ENCODE measurements around the gene MPC2.
A peak's percentile ranks its signal among the peaks of the same experiment; 100 is the strongest.
"Not testable (repeated sequence)": the region's sequence is repeated elsewhere in the genome, so short reads cannot be mapped to it uniquely, and the experiment has no call there.

Gene MPC2

DNA sequence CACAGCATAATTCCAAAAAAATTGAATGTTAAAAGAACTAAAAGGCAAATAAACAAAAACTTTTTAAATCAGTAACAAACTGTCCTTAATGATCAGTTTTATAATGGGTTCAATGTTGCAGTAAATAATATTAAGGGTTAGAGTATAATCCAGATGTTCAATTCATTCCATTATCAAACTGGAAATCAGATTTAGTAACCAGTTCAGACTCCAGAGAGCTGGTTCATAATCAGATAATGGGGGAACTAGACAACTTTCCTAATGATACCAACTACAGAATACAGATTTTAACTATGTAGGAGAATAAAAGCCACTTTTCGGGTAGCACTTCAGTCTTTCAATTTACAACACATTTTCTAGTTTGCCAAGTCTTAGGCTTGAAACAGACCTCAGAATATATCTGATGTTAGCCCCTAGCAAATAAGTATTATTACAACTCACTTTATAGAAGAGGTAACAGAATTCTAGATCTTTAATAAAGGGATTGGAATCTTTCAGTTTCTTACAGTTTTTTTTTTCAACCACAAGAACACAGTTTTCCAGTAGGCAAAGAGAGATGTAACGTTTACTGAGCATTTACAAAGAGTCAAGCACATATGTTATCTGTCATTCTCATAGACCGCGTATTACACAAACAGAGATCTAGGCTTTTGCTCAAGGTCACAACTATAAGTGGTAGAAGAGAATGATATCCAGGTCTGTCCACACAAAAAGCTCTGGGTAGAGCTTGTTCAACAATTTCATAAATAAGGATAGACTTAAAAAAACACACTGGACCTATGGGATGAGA, 2.3 kb downstream of the MPC2 start:
- DNase-seq = peak in 1 of 2 experiments; percentile 43

DNA sequence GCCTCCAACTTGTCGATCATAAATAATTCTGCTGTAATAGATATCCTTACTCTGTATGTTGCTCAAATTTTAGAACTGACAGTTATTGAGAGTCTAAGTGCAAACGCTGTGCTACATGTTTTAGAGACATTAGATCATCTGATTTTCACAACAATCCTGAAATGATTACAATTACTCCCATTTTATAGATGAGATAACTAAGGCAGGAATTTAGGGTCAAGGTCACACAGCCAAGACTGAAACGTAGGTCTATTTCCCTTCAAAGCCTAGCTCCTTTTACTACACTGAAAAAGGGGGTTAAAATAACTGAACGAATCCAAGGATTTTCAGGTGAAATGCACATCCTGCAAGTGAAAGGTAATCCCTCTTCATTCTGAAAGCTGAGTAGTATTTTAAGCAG, 3.1 kb downstream of the MPC2 start:
- no peak for DNase-seq

DNA sequence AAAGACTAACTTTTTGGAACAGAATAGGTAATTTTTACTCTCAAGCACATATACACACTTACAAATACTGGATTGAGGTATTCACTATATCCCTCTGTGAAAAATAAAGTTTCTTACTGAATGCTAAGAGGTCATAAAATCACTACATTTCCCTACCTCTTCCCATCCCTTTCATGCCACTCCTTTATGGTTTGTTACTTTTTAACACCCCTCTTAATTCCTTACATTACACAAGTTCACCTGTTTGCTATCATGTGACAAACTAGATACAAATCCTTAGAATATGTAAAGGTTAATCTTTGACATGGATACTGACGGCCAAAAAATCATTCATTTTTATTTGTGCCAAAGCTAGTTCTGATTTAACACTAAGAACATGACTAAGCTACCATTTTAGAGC, 7.1 kb downstream of the MPC2 start:
- DNase-seq = no peak

DNA sequence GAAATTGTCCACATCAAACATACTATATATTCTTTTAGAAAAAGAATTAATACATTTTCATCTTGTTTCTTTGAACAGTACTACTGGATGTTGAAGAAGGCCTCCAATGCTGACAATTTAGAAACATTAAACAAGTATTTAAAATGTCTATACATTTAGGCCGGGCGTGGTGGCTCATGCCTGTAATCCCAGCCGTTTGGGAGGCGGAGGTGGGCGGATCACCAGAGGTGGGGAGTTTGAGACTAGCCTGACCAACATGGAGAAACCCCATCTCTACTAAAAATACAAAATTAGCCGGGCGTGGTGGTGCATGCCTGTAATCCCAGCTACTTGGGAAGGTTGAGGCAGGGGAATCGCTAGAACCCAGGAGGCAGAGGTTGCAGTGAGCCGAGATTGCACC, 8.0 kb downstream of the MPC2 start:
- not testable (repeated sequence) for DNase-seq

DNA sequence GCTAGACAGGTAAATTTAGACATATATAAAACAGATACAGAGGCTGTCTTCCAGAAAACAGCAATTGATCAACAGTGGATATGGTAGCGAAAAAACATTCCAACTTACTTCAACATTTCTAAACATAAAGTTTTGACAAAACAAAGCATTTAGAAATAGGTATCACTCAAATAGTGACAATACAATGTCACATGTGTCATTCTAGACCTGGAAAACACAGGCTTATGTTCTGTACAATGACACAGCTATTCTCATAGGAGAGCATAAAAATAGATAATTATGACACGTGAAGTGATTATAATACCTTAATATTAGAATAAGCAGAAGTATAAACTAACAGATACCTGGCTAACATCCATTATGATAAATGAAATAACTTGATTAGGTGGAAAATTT, 8.4 kb downstream of the MPC2 start:
- no peak for DNase-seq

DNA sequence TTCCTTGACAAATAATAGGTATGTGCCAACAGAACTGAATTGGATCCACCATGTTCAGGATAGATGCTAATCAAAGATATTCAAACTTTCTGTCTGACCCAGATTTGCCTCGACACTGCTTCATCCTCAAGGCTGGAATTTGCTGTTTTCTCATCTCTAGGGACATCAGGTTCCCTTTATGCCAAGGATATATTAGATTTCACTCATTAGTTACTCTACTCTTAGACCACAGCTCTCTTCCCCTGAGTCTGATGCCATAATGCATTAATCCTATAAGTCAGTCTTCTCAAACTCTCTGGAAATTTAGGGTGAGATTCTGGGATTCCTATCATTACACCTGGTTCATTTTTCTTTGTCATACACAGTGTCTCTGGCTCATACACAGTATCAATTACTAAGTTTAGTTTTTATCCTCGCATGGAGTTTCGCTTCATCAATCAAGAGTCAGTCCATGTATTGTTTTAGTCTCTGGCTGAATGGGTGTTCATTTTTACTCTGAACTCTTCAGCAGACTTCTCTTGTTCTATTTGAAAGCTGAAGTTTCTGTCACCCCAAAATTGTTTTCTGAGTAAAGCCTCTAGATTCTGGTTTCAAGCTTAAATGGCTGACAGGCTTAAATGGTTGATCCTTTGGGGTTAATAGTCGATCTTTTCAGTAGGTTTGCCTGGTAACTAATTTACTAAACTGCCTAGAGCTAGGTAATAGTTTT, 9.7 kb downstream of the MPC2 start:
- DNase-seq = no peak

DNA sequence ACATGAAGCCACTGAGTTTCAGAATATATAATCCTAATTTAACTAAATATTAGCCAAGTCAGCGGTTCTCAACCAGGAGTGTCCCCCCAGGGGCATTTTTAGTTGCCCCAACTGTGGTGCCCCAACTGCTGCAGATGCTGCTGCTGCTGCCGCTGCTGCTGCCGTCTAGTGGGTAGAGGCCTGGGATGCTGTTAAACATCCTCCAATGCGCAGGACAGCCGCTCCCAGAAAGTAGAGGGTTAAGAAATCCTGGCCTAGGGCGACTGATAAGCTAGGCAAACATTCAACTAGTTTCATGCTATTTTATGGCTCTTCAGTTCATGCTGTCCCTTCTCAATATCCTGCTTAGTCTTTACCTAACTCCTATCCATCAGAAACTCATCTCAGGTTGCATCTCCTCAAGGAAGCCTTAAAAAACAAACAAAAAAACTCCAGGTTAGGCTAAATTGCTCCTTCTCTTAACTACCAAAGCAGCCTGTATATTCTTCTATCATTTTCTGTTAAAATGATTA, 10.3 kb downstream of the MPC2 start:
- no peak for DNase-seq

DNA sequence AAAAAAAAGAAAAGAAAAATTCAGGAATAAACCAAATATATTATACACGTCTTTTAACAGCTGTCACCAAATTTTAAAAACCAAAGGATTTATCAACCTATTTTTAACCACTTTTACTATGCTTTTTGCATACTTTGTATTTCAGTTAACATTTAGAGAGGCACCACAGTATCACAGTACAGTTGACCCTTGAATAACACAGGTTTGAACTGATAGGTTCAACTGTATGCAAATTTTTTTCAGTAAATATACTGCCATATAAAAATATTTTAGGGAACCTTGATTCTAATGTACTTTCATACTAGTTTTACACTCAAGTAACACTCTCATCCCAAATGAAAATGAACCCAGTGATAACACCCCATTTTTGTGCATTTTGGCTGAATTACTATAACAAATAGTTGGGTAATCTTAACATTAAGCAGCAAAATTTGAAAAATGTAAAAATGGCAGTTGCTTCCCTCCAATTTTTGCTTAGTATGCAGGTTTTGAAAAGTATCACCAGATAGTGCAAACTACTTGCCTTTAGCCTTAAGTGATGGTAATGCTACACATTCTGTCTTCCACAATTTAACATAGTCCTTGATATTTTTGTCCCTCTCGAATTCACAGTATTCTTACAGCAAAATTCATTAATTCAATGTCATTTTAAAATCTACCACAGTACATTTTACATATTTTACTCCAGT, 12.2 kb downstream of the MPC2 start:
- DNase-seq = no peak

DNA sequence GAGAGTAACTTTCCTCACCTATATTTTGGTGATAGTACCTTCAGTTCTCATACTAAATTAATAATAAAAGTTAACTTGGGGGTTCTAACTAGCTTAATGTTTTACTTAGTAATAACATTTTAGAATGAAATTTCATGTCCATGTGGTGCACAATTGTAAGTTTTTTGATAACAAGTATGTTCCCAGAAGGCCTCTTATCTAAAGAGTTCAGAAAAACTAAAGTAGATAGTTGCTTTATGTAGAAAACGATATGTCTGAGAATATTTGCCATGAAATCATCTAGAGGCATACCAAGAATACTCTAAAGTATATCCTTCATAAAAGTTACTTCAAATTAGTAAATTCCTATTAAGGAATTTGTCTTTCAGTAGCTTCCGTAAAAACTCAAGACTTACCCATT, 12.8 kb downstream of the MPC2 start:
- DNase-seq = no peak

DNA sequence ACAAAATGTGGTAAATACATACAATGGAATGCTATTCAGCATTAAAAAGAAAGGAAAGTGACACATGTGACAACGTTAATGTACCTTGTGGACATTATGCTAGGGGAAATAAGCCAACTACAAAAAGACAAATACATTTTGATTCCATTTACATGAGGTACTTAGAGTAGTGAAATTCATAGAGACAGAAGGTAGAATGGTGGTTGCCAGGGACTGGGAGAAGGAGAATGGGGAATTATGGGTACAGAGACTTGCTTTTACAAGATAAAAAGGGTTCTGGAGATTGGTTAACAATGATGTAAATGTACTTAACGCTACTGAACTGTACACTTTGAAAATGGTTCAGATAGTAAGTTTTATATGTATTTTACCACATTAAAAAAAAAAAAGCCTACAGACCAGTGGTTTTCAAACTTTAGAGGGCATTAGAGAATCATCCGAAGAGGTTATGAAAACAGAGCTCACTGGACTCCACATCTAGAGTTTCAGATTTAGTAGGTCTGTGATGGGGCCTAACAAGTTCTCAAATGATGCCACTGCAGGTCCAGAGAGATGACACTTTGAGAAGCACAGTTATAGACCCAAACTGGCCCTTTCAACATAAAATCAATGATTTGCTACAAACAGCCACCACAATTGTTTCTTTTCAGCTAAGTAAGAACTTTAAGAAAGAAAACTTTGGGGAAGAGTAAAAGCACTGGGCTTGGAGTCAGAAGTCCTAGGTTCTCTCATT, 13.4 kb downstream of the MPC2 start:
- no peak for DNase-seq

DNA sequence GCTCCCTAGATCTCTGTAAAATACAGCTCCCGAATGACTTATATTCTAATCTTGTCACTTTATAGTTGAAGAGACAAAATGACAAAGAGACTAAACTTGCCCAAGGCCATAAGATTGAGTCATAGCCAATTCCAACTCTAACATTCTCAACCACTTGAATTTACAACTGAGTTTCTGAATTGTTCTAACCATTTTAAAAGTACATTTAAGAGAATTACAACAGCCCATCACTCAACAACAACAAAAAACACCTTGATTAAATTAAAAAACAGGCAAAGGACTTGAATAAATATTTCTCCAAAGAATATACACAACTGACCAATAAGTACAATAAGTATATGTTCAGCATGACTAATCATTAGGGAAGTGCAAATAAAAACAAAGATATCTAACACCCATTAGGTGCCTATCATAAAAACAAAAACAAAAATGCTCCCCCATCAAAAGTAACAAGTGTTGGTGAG, 14.2 kb downstream of the MPC2 start:
- DNase-seq = no peak

DNA sequence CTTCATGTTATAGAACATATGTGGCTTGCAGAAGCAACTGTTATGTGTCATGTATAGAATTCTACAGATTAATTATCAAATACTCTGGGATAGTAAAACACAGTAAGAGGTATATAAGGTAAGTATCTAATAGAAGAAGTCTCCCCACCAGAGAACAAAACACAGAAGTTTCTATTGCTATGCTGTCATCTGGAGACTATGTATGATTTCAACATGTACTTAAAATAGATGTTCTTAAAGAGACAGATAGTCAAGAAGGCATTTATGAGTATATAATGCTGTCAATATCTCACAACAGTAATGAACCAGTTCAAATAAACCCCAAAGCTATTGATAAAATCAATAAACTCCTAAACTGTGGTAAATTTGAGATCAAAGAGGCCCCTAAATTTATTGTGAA, 14.8 kb downstream of the MPC2 start:
- no peak for DNase-seq

DNA sequence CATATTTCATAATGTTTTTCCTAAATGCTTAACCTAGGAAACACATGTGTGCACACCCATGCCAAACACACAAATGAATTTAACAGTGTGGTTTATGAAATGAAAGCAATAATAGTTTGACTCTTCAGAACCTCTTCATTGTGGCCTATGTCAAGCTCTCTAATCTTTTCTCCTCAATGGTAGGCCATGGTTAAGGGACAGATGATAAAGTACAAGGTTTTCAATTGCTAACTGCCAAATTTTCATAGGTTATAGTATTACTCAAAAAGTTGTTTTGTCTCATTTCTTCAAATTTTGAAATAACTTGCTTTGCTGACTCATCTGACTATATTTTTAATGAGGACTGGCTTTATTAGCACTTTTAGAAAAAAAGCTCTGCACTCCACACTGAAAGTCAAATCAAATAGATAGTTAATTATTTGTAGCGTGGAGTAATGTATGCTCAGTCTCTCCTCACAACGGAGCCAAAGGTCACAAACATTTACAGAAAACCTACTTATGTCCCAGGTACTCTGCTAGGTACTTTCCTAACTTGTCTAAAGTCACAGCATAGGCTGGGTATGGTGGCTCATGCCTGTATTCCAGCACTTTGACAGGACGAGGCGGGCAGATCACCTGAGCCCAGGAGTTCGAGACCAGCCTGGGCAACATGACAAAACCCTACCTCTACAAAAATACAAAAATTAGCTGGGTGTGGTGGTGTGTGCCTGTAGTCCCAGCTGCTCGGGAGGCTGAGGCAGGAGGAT, 19.9 kb downstream of the MPC2 start:
- no peak for DNase-seq

DNA sequence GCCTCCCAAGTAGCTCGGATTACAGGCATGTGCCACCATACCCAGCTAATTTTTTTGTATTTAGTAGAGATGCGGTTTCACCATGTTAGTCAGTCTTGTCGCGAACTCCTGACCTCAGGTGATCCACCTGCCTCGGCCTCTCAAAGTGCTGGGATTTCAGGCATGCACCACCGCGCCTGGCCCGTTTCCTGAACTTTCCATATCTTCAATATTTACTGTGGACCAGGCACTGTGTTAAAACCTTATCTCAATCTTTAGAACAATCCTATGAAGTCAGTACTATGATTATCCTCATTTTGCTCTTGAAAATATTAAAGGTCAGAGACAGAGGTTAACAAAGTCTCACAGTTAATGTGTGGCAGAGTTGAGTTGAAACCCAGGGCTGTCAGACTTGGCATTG, 21.3 kb downstream of the MPC2 start:
- DNase-seq = no peak

DNA sequence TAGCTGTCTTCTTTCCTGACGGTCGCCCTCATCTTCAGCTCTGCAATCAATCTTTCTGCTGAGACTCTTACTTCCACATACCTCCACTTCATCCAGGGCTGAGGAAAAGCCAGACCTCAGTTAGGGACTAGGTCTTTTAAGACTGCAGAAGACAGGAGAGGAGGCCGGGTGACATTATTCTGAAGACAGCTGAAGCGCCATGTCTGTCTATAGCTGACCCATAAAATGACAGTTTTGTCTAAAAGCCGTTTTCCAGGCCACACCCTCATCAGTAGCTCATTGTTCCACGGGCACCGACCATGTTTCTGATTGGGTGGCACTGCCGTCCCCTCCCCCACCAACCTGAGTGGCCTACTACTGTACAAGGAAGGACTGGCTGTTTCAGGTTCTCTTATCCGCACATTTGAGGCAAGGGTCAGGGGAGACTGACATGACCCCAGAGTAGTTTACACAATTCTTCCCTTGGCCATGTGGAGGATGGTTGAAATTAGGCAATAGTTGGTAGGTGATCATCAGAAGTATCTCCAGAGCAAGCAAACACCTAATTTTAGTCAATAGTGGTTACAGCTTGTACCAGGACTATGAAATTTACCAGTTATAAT, 22.9 kb downstream of the MPC2 start, which contains the start of gene ADCY10:
Gene ADCY10, minus strand, starts transcription at position 240 of the 602 bp plus-strand sequence. CDS start 8,994 bp downstream, outside the sequence.
- DNase-seq = no peak

DNA sequence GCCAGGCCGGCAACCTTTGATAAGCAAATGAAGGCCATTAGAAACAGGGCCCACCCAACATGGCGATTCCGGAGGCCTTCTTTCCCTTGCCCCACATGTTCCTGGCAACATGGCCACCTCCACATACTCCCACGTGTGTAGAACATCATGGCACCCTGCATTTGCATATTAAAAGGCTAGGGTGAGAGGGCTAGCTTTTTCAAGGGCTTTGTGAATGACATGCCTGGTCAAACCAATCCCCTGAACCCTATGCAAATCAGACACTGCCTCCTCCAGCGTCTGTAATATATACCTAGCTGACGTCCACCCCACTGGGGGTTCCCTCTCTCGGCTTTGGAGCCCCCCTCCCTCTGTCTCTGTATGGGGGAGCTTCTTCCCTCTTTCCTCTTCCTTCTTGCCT, 24.6 kb downstream of the MPC2 start:
- no peak for DNase-seq

DNA sequence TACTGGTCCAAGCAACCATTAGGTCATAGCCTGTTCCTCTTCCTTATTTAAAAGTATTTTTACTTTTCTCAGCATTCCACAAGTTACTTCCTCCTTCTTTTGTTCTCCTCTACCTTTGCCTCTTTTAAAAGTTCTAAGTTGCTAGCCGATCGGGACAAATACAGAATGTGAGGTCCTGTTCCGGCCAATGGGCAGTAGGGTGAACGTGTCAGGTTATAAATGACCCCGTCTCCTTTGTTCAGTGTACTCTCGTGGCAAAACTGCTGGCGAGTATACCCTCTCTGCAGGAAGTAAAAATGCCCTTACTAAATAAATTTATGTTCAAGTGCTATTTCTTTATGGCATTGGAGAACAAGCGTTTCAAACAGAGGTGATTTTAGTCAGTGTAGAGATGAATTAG, 25.5 kb downstream of the MPC2 start:
- no peak for DNase-seq

DNA sequence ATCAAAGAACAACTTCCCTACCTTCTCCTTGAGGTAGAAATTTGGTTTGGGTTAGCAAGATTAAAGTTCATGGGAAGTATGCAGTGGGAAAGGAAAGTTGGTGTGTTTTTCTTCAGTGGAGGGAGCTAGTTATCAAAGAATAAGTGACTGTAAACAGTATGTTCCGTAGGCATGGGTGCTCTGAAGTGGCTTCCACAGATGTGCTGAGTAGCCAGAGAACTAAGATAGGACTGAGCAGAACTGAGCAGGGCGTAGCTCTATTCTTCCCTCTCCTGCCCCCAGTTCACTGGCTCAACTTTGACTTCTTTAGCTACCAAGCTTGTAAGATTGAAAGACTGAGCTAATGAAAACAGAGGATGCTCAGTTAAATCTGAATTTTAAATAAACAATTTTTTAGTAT, 26.3 kb downstream of the MPC2 start:
- DNase-seq = no peak

DNA sequence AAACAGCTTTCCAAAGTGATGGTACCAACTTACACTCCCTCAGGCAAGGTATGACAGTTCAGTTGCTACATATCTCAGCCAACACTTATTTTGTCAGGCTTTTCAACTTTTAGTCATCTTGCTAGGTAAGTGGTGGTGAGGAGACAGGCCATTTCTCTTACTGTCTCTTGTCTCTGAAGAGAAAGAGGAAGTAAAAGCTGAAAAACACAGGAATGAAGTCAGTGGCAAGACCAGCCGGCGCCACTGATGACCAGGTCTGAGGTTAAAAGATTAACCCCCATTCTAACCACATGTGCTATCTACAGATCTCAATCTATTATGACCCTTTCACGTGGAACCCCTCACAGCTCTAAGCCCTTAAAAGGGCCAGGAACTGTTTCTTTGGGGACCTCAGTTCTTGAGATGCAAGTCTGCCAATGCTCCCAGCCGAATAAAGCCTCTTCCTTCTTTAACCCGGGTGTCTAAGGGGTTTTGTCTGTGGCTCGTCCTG, 27.1 kb downstream of the MPC2 start:
- no peak for DNase-seq

DNA sequence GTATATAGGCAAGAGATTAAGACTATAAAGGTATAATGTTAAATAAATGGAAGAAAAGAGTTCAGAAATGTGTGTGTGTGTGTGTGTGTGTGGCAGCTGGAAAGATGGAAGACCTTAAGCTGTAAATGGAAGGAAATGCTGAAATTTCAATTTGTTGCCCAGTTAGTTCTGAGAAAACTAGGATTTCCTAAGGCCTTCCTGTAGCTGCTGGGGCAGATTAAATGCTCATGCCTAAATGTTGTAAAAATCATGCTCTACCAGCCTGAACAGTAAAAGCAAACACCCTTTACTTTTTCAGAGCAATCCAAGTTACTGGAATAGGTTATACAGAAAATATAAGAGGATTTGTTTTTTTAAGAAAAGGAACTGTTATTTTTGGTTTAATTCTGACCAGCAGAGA, 31.2 kb downstream of the MPC2 start:
- DNase-seq = no peak

DNA sequence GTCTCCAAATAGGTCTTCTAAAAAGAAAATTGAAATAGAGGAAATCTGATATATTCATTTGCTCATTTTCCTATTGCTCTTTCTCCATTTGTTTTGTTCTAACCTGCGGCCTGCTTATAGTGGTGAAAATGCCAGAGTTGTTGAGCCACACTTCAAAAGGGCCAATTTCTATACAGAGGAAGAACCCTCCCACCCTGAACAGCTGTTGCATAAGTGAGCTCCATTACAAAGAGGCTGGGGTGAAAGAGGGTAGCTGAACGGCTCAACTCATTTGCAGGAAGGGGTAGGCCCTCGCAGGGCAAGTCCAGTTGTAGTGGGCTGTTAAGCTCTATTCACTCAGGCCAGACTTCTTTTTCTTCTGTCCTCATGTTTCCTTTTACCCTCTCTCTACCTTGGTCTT, 31.7 kb downstream of the MPC2 start:
- peak in 1 of 2 experiments; percentile 17 for DNase-seq

Data from NCI-H2081 (cell line).